Amniotic stem cell (primary cell): Measurements from ENCODE around the gene SDK2.

ENCODE experiments used
- DNase-seq: peaks from one replicate; lab custom pipeline; 2025; lab: John Stamatoyannopoulos, UW

Gene SDK2

DNA sequence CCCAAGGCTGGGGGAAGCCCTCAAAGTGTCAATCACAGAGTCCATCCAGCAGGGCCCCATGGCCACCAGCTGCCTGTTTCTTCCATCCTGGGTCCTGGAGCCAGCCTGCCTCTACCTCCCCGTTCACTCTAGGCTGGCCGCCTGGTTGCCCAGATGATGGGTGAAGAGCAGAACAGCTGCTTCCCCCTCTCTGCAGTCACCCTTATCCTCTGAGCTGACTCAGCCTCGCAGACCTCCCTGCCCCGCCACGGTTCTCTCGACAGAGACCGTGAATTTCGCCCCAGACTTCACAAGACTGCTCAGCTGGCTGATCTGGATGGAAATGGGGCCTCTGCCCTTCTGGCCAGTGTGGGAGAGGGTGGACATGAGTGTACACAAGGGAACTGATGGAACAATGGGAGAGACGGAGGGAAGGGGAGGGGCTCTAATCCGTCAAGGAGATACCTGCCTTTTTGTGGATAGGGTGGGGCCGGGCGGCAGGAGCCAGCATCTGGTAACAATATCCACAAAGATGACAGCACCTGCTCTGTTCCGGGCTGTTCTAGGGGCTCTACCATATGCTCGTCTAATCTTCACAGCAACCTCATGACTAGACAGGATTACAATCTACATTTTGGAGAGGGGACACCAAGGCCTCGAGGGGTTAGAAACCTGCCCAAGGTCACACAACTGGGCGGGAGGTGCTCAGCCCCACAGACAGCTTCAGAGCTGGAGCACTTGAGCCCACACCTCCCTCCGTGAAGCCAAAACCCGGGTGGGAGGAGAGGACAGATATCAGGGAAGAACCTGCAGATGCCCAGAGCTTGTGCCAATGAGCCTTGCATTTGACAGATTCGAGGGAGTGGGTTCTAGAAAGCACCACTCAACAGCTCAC lies 136.0 kb downstream of the SDK2 start:
- DNase-seq = no peak

DNA sequence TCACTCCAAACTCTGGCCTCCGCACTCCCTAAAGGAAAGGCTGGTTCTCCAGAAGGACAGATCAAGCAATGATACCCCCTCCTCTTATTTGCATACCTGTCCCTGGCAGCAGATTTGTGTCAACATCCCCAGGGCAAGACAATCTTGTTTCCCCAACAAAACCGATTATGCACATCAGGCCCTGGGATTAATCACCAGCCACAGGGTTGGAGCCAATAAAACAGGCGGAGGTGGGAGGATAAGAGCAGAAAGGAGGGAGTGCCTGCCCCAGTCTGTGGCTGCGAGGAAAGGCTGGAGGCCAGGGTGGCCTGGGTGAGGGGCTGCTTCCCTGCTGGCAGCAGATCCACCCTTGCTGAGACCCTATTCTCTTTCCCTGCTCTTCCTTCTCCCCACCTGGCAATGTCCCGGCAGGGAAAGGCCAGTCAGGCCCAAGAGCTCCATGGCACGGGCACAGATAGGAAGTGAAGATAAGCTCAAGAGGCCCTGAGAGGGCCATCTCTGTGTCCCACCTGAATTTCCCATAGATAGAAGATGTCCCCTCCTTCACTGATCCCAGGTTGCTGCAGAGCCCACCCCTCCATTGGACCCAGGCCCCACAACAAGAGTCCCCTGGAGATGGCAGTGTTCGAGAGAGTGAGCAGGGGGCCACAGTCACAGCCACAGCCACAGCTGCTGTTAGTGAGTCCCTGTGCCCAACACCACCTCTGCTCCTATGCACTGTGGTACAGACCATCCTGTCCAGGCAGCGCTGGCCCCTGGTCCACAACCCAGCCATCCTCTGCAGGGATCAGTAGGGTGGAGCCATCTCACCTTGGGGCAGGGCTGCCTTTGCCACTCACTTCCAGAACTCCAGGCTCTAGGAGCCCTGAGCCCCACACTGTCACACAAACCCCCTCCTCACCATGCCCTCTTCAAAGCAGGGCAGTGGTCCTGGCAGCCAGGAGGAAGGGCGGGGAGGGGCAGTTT lies 137.5 kb downstream of the SDK2 start:
- no peak for DNase-seq

GRCh38 chr17:73503560-73503959 lies 140.7 kb downstream of the SDK2 start:
- no peak for DNase-seq

GRCh38 chr17:73500414-73500999 lies 143.7 kb downstream of the SDK2 start:
- DNase-seq = no peak

DNA sequence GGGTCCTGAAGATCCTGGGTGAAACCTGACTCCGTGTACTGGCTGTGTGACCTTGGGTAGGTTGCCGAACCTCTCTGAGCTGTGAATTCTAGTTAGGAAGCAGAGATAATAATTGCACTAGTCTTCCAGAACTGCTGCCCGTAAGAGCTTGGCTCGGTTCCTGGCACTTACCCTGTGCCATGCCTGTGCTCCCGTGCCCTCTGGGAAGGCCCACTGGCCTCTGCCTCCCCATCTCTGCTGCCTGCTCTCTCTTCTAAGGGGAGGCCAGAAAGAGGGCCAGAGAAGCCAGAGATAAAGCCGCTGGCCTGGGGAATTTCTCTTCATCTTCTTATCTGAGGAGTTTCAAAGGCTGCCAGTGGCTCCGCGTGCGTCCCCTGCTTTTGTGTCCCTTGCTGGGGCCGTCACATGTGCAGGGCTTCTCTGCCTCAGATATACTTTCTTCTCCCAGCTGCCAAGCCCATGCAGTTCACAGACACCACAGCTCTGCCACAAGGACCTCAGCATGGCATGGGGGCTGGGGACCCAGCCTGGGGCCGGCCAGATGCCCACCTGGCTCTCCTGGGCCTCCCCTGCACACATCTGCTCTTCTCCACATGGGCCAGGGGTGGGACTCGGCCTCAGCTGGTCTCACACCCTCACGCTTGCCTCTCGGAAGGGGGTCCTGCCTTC lies 145.2 kb downstream of the SDK2 start:
- DNase-seq = no peak

GRCh38 chr17:73498176-73498575 lies 146.1 kb downstream of the SDK2 start:
- no peak for DNase-seq

DNA sequence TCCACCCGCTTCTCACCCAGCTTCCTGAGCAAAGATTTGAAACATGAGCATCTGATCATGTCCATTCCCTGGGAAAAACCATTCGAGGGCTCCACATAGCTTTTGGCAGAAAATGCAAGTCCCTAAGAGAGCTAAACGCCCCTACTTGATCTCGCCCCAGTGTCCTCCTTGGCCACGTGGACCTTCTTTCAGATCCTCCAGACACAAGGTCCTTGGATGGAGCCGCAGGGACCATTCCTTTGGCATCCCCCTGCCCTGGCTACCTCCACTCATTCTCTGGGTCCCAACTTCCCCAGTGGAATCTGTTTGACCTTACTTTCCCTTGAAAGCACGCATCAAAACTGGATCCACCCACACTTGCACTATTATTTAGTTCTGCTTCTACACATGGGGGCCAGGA lies 146.5 kb downstream of the SDK2 start:
- DNase-seq = no peak

DNA sequence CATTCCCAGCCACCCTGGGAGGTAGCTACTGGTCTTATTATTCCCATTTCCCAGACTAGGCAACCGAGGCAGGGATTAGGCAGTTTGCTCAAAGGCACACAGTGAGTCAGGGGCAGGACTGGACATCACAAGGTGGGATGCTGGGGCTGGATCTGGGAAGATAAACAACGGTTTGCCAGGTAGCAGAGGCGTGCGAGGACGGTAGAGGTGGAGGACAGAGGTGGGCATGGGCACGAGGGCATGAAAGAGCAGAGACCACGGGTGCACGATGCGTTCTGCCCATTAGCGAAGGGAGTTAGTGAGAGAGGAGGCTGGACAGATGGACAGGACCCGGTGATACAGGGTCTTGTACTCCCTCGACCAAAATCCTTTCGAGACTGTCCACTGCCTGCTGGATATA lies 148.0 kb downstream of the SDK2 start:
- DNase-seq = no peak

- DNase-seq = no peak
Observed at GRCh38 chr17:73495641-73496040, 148.6 kb downstream of the SDK2 start.

DNA sequence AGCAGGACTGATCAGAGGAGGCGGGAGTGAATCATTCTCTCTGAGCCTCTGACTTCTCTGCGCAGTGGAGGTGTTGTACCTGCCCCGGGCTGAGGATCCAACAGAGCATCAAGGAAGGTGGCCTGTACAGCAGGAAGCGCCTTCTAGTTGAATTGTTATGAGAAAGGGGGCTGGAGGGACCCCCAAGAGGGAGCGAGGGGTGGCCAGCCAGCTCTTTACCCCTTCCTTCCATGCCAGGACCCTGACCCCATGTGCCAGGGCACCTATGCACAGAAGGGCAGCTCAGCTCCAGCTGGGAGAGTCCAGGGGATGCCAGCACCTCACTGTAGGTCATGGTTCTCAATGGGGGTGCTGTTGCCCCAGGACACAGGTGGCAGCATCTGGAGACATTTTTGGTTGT lies 149.3 kb downstream of the SDK2 start:
- no peak for DNase-seq

- DNase-seq = no peak
Observed at GRCh38 chr17:73493956-73494926, 150.0 kb downstream of the SDK2 start.

GRCh38 chr17:73492821-73493814 lies 151.1 kb downstream of the SDK2 start:
- DNase-seq = no peak

DNA sequence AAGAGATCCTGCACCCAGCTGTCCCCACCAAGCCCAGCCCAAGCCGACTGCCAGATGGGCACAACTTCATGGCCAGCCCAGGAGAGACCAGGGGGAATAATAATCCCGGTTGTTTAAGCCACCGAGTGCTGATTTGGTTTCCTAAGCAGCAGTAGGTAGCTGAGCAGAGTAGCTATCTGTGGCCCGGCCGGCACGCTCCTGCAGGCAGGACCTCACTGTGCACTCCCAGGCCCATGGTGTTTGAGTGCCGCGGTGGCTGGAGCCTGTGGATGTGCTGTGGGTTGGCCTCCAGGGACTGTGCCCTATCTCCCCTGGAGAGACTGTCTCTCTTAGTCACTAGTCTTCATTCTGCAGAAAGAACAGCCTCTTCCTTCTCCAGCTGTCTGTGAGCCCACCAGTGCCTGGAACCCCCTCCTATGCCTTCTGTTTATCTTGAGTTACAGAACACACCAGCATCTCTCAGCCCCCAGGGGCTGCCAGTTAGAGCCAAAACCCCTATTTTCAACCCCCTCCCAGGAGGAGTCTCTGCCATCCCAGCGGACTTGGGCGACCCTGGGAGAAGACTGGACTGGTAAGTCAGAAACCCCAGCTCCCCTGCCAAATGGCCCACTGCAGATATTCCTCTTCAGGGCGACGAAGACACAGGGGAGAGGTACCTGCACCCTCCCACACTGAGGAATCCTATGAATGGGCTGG lies 152.0 kb downstream of the SDK2 start:
- DNase-seq = no peak

- no peak for DNase-seq
Observed at GRCh38 chr17:73491648-73492047, 152.6 kb downstream of the SDK2 start.

- no peak for DNase-seq
Observed at GRCh38 chr17:73490851-73491250, 153.4 kb downstream of the SDK2 start.

DNA sequence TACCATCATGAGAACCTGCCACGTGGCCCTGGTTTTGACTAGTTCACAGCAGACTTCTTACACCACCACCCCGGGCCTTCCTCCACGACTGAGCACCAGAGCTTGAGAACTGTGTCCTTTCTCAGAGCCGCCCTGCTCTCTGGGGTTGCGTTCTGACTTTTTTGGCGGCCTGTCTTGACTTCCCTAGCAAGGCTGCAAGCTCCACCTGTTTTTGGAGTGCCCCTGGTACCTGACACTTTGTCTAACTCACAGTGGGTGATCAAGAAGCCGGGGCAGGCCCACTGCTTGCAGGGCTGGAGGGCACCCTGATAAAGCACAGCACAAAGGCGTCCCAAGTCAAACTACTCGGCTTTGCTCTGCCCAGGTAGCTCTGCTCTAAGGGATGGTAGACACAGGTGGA lies 154.3 kb downstream of the SDK2 start:
- DNase-seq = no peak

DNA sequence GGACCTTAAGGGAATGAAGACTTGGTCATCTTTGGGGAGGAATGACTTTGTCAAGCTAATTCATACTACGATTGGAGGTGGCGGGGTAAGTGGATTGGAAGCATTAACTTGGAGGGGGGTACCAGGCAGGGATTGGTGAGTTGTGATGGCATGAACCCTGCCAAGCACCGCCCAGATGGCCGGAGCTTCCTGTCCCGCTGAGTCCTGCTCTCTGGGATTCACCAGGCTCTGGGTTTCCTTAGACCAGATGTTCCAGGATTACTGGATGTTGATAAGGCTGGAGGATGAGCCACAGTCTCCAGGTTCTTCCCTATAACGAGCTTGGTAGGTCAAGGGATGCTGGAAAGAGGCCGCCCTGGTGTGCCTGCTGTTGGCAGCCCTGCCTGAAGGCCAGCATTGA lies 154.9 kb downstream of the SDK2 start:
- DNase-seq = no peak

DNA sequence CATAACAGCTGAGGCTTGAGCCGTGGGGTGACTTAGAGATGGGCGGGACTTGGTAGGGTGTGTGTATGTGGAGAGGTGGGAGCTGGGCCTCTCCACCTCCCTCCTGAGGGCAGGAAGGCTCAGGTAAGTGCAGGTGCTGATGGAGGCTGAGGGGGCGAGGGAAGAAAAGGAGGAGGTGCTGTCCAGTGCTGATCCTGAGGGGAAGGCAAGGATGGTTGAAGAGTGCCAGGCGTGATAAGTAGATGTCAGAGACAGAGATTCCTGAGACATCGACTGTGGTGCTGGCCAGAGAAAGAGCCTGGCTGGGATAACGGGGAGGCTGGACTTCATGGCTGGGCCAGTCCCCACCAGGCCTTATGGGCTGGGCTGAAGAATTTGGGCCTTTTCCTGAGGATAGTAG lies 159.1 kb downstream of the SDK2 start:
- no peak for DNase-seq

DNA sequence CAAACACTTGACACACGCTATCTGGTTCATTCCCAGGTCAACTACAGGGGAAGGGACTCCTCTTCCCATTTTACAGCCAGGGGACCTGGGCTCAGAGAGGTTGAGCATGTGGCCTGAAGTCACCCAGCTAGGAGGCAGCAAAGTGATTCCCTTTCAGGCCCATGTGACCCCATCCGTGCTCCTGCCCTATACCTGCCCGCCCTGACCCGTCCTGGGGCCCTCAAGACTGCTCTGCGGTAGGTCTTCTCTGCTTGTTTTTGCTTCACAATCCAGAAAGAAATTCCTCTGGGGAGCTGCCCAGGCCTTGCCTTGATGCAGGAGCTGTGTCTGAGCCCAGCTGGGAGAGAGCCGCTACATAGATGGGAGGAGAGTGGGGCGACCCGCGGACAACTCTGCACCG lies 161.4 kb downstream of the SDK2 start:
- DNase-seq = no peak
